Measurements from ENCODE around the gene NELL1. TPM values are rescaled to one million over a fixed set of nuclear protein-coding genes. Genes with fewer than 3 reads are reported as not detected.

NELL1 gene
- total RNA-seq, 2 donors from 2014 or later: 1.8 to 10.3 TPM

GRCh38 chr11:20771026-20771425, 101.6 kb downstream of the NELL1 start:
- TF ChIP-seq POLR2AphosphoS5 (IDR thresholded peaks at IDR 0.05) (no peak), POLR2A (IDR thresholded peaks at IDR 0.05) (no peak), CTCF (IDR thresholded peaks at IDR 0.05) (no peak)
- H3K27me3 ChIP-seq (replicated peaks; ENCODE audit: insufficient read depth): no peaks in the 10 kb centered on the region

GRCh38 chr11:20771681-20772080, 102.3 kb downstream of the NELL1 start:
- no peak for DNase-seq (ENCODE audit: low spot score)
- intact Hi-C loops (cut with DNase I): no loop called here
- TF ChIP-seq POLR2AphosphoS5 (IDR thresholded peaks at IDR 0.05): no peak
- TF ChIP-seq POLR2A (IDR thresholded peaks at IDR 0.05): no peak
- TF ChIP-seq CTCF (IDR thresholded peaks at IDR 0.05): no peak
- Histone ChIP-seq H3K4me1 (replicated peaks) (no peaks in the 10 kb centered on the region), H3K9me3 (no peaks in the 10 kb centered on the region), H3K4me3 (no peak overlapping the region), H3K27me3 (replicated peaks; ENCODE audit: insufficient read depth) (no peaks in the 10 kb centered on the region), H3K27ac (no peak overlapping the region), H3K36me3 (no peaks in the 10 kb centered on the region)
- WGBS: 80% methylated on average over 3 of the region's 3 CpGs

More at GRCh38 chr11:20771026-20771425, 101.6 kb downstream of the NELL1 start:
- H3K4me3 ChIP-seq: no peak overlapping the region
- H3K4me1 ChIP-seq (replicated peaks): no peaks in the 10 kb centered on the region
- no peaks in the 10 kb centered on the region for H3K36me3 ChIP-seq
- H3K9me3 ChIP-seq: no peaks in the 10 kb centered on the region
- H3K27ac ChIP-seq: no peak overlapping the region
- no peak for DNase-seq (ENCODE audit: low spot score)
- intact Hi-C loops (cut with DNase I): no loop called here

GRCh38 chr11:20775331-20775730, 105.9 kb downstream of the NELL1 start:
- Histone ChIP-seq H3K4me1 (replicated peaks) (no peaks in the 10 kb centered on the region), H3K27ac (no peak overlapping the region), H3K27me3 (replicated peaks; ENCODE audit: insufficient read depth) (no peaks in the 10 kb centered on the region), H3K36me3 (no peaks in the 10 kb centered on the region), H3K9me3 (no peaks in the 10 kb centered on the region), H3K4me3 (no peak overlapping the region)
- 87% methylated on average over 2 of the region's 2 CpGs for WGBS
- intact Hi-C loops (cut with DNase I): no loop called here
- TF ChIP-seq POLR2AphosphoS5 (IDR thresholded peaks at IDR 0.05): no peak
- no peak for TF ChIP-seq POLR2A (IDR thresholded peaks at IDR 0.05)
- TF ChIP-seq CTCF (IDR thresholded peaks at IDR 0.05): no peak
- no peak for DNase-seq (ENCODE audit: low spot score)

- H3K27ac ChIP-seq: no peak overlapping the region
- H3K4me3 ChIP-seq: no peak overlapping the region
- no peak for DNase-seq (ENCODE audit: low spot score)
- TF ChIP-seq POLR2AphosphoS5 (IDR thresholded peaks at IDR 0.05): no peak
- TF ChIP-seq CTCF (IDR thresholded peaks at IDR 0.05): no peak
- TF ChIP-seq POLR2A (IDR thresholded peaks at IDR 0.05): no peak
- intact Hi-C loops (cut with DNase I): no loop called here
- H3K36me3 ChIP-seq: no peaks in the 10 kb centered on the region
- H3K9me3 ChIP-seq: no peaks in the 10 kb centered on the region
- no peaks in the 10 kb centered on the region for H3K27me3 ChIP-seq (replicated peaks; ENCODE audit: insufficient read depth)
- WGBS: 32% methylated on average over 3 of the region's 3 CpGs
- no peaks in the 10 kb centered on the region for H3K4me1 ChIP-seq (replicated peaks)
Measured at GRCh38 chr11:20782775-20783174, 113.4 kb downstream of the NELL1 start.

- H3K4me3 ChIP-seq: no peak overlapping the region
- TF ChIP-seq POLR2A (IDR thresholded peaks at IDR 0.05) (no peak), CTCF (IDR thresholded peaks at IDR 0.05) (no peak), POLR2AphosphoS5 (IDR thresholded peaks at IDR 0.05) (no peak)
- intact Hi-C loops (cut with DNase I): no loop called here
- 51% methylated on average over 4 of the region's 4 CpGs for WGBS
- no peaks in the 10 kb centered on the region for H3K27me3 ChIP-seq (replicated peaks; ENCODE audit: insufficient read depth)
- DNase-seq (ENCODE audit: low spot score): no peak
- H3K4me1 ChIP-seq (replicated peaks): no peaks in the 10 kb centered on the region
- H3K27ac ChIP-seq: no peak overlapping the region
- H3K36me3 ChIP-seq: no peaks in the 10 kb centered on the region
- H3K9me3 ChIP-seq: no peaks in the 10 kb centered on the region
Measured at GRCh38 chr11:20783220-20783619, 113.8 kb downstream of the NELL1 start.

All from prostate gland (tissue), 2 donors.